Thyroid gland (tissue), 4 donors: Measurements from ENCODE around the gene S1PR1.

Experiments
- CTCF ChIP-seq, 6 experiments: fragments of 200-600 bp in 3 of 6; fragments of 450-650 bp in 3 of 6; sonication (generic) in 3 of 6; IDR thresholded peaks; one replicate each; pipeline ENCODE4 v1.5.1; 2016 to 2019; ENCODE audit warnings: antibody characterized with exemption in 6 of 6, mild to moderate bottlenecking in 2 of 6, inconsistent platforms in 1 of 6, moderate library complexity in 1 of 6
- POLR2A ChIP-seq, 2 donors: fragments of 450-650 bp; IDR thresholded peaks; one replicate each; pipeline ENCODE4 v1.6.1; 2017; ENCODE audit warnings: antibody characterized with exemption in 2 of 2, mild to moderate bottlenecking in 2 of 2, moderate library complexity in 1 of 2

- TF ChIP-seq POLR2A (IDR thresholded peaks at IDR 0.05) = no peak
- no peak for TF ChIP-seq CTCF (IDR thresholded peaks at IDR 0.05)
Observed at GRCh38 chr1:101251504-101251903, 14.7 kb downstream of the S1PR1 start.
